TTC549 (cell line): Measurements from ENCODE around the gene CTTN.

Experiments used
- FAIRE-seq: peaks from 2 replicates; lab custom pipeline; 2012; peaks lifted over from hg19 to GRCh38; lab: Jason Lieb, UNC

The CTTN gene

GRCh38 chr11:70397983-70398833 lies at the start of gene CTTN:
Gene CTTN, plus strand, starts transcription at chr11:70398529. Its CDS starts 8,769 bp downstream, at chr11:70407298.
- FAIRE-seq: no peak

- FAIRE-seq: no peak
Measured at GRCh38 chr11:70348608-70349007, 49.7 kb upstream of the CTTN start.

GRCh38 chr11:70351646-70352045 lies 46.7 kb upstream of the CTTN start:
- no peak for FAIRE-seq

GRCh38 chr11:70352100-70352499 lies 46.2 kb upstream of the CTTN start:
- FAIRE-seq: no peak

GRCh38 chr11:70352601-70353000 lies 45.7 kb upstream of the CTTN start:
- FAIRE-seq: no peak

GRCh38 chr11:70353329-70353728 lies 45.0 kb upstream of the CTTN start:
- no peak for FAIRE-seq

- no peak for FAIRE-seq
Measured at GRCh38 chr11:70353900-70354568, 44.3 kb upstream of the CTTN start.

GRCh38 chr11:70354629-70355028 lies 43.7 kb upstream of the CTTN start:
- FAIRE-seq: no peak

- no peak for FAIRE-seq
Measured at GRCh38 chr11:70358753-70359152, 39.6 kb upstream of the CTTN start.

GRCh38 chr11:70359451-70360205 lies 38.7 kb upstream of the CTTN start:
- FAIRE-seq: no peak

- FAIRE-seq: no peak
Measured at GRCh38 chr11:70360211-70360610, 38.1 kb upstream of the CTTN start.

- no peak for FAIRE-seq
Measured at GRCh38 chr11:70364178-70364577, 34.2 kb upstream of the CTTN start.

GRCh38 chr11:70364745-70365543 lies 33.4 kb upstream of the CTTN start:
- FAIRE-seq: no peak

GRCh38 chr11:70365544-70365927 lies 32.8 kb upstream of the CTTN start:
- no peak for FAIRE-seq

GRCh38 chr11:70367071-70367470 lies 31.3 kb upstream of the CTTN start:
- FAIRE-seq: no peak

- no peak for FAIRE-seq
Measured at GRCh38 chr11:70368961-70369360, 29.4 kb upstream of the CTTN start.

GRCh38 chr11:70371241-70371640 lies 27.1 kb upstream of the CTTN start:
- FAIRE-seq: no peak

GRCh38 chr11:70372076-70372475 lies 26.3 kb upstream of the CTTN start:
- no peak for FAIRE-seq

GRCh38 chr11:70376621-70377020 lies 21.7 kb upstream of the CTTN start:
- FAIRE-seq: no peak

GRCh38 chr11:70377645-70378044 lies 20.7 kb upstream of the CTTN start:
- no peak for FAIRE-seq

- FAIRE-seq: no peak
Measured at GRCh38 chr11:70378506-70379134, 19.7 kb upstream of the CTTN start.

- FAIRE-seq: no peak
Measured at GRCh38 chr11:70381350-70381749, 17.0 kb upstream of the CTTN start.
